Measurements from ENCODE around the gene MYLK4.

Gene MYLK4

DNA sequence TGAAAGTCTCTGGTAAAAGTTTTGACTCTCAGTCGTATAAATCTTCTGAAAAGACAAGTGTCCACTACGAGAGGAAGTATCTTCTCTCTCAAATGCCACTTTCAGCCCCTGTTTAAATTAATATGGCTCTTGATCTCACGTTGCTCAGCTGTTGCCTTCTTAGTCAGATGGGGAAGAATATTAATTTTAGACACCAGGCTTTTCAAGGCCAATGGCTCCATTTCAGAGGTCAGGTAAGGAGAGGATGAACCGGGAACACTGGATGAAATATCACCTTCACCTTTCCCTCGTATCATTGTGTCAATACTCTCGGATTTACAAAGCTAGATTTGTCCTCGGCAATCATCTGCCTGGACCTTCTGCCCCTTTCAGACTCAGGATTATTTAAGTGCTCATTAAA, at the start of gene MYLK4:
Gene MYLK4, minus strand, starts transcription at position 91 of the 400 bp plus-strand sequence. CDS start 1,628 bp downstream, outside the sequence.
- DNase-seq (ENCODE audit: low spot score), result no peak
- in situ Hi-C loops (cut with MboI; ENCODE audit: low sequenced_read_pairs, unreplicated experiment), result no loop called here
- TF ChIP-seq CTCF (IDR thresholded peaks at IDR 0.05; ENCODE audit: borderline replicate concordance, control extremely low read depth, extremely low read depth, insufficient read depth, missing control alignments), result no peak

GRCh38 chr6:2799936-2800527, 49.3 kb upstream of the MYLK4 start:
- no peak for DNase-seq (ENCODE audit: low spot score)
- TF ChIP-seq CTCF (IDR thresholded peaks at IDR 0.05; ENCODE audit: borderline replicate concordance, control extremely low read depth, extremely low read depth, insufficient read depth, missing control alignments), result no peak
- in situ Hi-C loops (cut with MboI; ENCODE audit: low sequenced_read_pairs, unreplicated experiment), result no loop called here

DNA sequence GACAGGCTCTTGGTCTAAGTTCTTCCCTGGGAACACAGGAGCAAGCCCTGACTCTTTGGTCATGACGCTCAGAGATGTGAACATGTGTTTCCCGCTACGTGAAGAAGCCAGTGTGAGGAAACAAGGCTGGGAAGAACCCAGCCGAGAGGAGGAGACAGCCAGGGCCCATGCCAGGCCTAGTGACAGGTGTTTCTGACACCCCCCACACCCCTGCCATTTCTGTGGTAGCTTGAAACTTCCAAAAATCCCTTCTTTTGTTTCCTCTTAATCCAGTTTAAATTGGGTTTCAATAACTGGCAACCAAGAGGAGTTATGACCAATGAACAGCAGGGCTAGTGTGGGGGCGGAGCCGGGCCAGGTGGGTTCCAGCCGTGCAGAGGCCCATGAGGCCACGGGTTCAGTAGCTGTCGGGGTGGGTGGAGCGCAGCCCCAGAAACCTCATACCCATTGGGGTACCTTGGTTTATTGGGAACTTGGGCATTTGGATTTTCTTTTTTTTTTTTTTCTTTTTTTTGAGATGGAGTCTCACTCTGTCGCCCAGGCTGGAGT, 47.9 kb upstream of the MYLK4 start:
- no peak for TF ChIP-seq CTCF (IDR thresholded peaks at IDR 0.05; ENCODE audit: borderline replicate concordance, control extremely low read depth, extremely low read depth, insufficient read depth, missing control alignments)
- in situ Hi-C loops (cut with MboI; ENCODE audit: low sequenced_read_pairs, unreplicated experiment), result no loop called here
- no peak for DNase-seq (ENCODE audit: low spot score)

DNA sequence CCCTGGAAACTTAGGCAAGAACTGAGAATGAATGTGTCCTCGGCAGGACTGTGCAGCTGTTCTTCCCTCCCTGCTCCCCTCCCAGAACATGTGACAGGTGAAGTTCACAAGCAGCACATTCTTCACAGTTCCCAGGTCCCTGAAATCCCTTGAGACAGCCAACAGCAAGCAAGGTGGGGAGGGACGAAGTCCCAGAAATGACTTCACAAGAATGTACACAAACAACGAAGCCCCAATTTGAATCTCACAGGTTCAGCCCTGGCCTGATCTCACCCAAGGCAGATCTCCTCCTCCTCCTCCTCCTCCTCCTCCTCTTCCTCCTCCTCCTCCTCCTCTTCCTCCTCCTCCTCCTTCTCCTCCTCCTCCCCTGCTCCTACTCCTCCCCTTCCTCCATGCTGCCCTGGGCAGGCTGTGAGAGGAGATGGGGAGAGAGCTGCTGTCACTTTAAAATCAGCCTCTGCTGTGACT, 46.9 kb upstream of the MYLK4 start:
- TF ChIP-seq CTCF (IDR thresholded peaks at IDR 0.05; ENCODE audit: borderline replicate concordance, control extremely low read depth, extremely low read depth, insufficient read depth, missing control alignments), result no peak
- in situ Hi-C loops (cut with MboI; ENCODE audit: low sequenced_read_pairs, unreplicated experiment), result no loop called here
- DNase-seq (ENCODE audit: low spot score), result no peak

- DNase-seq (ENCODE audit: low spot score), result no peak
- TF ChIP-seq CTCF (IDR thresholded peaks at IDR 0.05; ENCODE audit: borderline replicate concordance, control extremely low read depth, extremely low read depth, insufficient read depth, missing control alignments), result no peak
- in situ Hi-C loops (cut with MboI; ENCODE audit: low sequenced_read_pairs, unreplicated experiment), result no loop called here
Observed at GRCh38 chr6:2796861-2797260, 46.1 kb upstream of the MYLK4 start.

DNA sequence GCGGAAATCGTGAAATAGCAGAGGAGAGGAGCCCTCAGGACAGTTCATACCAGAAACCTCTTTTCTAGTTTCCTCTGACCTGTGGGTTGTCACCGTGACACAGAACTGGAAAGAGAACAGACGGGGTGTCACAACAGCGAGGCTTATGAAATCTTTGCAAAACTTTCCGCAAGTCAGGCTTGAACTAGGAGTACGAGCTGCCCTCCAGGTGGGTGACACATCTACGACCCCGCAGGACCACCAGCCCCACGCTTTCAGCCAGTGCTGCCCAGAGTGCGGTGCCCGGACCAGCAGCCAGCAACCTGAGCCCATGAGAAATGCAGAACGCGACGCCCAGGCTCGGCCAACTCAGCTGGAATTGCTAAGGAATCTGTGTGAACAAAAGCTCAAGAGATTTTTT, 45.2 kb upstream of the MYLK4 start:
- no peak for TF ChIP-seq CTCF (IDR thresholded peaks at IDR 0.05; ENCODE audit: borderline replicate concordance, control extremely low read depth, extremely low read depth, insufficient read depth, missing control alignments)
- in situ Hi-C loops (cut with MboI; ENCODE audit: low sequenced_read_pairs, unreplicated experiment), result no loop called here
- no peak for DNase-seq (ENCODE audit: low spot score)
